ENCODE measurements around the gene RNF40. TPM values are rescaled to one million over a fixed set of nuclear protein-coding genes. Genes with fewer than 3 reads are reported as not detected.

The RNF40 gene
- polyA plus RNA-seq, 1 donor: 121 TPM

DNA sequence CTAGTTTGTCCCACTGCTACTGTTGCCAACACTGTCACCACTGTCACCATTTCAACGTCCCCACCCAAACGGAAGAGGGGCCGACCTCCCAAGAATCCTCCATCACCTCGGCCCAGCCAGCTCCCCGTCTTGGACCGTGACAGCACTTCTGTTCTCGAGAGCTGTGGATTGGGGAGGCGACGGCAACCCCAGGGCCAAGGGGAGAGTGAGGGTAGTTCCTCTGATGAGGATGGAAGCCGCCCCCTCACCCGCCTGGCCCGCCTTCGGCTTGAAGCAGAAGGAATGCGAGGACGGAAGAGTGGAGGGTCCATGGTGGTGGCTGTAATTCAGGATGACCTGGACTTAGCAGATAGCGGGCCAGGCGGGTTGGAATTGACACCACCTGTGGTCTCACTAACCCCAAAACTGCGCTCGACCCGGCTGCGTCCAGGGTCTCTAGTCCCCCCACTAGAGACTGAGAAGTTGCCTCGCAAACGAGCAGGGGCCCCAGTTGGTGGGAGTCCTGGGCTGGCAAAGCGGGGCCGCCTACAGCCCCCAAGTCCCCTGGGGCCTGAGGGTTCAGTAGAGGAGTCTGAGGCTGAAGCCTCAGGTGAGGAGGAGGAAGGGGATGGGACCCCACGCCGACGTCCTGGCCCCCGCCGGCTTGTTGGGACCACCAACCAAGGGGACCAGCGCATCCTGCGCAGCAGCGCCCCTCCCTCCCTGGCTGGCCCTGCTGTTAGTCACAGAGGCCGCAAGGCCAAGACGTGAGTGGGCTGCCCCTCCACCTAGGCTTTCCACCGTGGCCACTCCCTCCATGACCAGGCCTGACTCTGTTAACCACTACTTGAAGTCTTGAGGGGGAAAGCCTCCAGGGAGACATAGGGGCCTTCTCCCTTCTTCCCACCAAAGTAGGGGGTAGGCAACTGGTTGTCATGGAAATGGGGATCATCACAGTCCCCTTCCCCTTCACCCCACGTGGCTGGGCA lies 22.9 kb upstream of the RNF40 start:
- no peak for DNase-seq

DNA sequence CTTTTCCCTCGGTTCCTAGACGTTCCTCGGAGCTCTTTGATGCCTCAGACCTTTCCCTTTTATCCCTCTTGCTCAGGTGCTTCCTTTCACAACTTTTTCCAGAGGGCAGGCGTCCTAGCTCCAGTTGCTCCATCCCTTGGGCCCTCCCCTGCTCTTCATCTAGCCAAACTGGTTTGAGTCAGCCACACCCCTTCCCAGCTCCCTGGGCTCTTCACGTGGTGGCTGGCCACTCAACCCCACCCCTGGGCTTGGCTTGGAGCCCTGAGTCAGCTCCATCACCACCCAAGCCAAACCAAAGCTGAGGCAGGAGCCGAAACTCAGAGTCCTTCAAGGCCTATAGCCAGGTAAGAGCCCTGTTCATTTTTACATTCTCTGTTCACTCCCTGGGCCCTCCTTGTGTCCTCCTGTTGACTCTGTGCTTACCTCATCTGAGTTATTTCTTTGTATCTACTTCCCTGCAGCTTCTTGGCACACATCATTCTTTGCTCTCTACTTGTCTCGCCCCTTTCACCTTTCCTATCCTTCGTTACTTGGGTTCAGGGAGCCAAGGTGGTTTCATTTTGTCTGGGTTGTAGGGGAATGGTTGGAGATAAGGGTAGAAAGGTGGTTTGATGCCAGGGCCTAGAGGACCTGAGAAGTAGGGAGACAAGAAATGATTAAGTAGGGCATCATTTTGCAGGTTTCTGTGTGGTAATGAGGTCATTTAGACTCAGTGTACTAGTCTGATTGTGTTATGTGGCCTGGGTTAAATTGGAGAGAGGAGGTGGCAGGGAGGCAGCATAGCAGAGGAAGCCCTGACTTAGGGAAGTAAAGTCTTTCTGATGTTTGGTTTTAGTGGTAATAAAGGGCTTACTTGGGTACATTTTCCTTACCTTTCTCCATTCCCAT lies 21.5 kb upstream of the RNF40 start:
- peak; percentile 42 for DNase-seq

DNA sequence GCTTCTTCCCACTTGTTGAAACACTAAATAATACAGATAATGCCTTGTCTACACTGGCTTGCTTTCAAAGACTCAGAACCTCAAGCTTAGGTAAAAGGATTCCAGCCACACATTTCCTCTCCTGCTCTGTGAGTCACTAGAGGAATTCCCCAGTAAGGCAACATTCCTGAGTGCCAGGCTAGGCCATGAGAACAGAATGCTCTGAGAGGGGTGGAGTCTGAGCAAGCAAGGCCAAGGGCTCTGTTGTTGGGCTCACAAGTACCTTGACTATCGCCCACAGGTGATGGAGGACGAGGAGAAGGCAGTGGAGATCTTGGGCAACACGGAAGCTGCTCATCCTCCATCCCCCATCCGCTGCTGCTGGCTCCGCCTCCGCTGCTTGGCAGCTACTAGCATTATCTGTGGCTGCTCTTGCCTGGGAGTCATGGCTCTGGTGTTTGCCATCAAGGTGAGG lies 20.6 kb upstream of the RNF40 start:
- DNase-seq: no peak

DNA sequence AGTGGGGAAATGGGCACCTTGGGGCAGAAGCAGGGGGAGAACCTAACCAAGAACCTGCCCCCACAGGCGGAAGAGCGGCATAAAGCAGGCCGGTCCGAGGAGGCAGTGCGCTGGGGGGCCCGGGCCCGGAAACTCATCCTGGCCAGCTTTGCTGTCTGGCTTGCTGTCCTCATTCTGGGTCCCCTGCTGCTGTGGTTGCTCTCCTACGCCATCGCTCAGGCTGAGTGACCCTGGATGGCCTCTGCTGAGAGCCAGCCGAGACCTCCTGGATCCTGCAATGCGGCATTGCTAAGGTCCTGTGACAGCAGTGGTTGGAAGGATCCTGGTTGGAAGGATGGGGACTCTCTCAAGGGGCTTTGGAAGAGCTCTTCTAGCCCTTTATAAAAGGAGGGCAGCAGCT lies 18.4 kb upstream of the RNF40 start:
- no peak for DNase-seq

DNA sequence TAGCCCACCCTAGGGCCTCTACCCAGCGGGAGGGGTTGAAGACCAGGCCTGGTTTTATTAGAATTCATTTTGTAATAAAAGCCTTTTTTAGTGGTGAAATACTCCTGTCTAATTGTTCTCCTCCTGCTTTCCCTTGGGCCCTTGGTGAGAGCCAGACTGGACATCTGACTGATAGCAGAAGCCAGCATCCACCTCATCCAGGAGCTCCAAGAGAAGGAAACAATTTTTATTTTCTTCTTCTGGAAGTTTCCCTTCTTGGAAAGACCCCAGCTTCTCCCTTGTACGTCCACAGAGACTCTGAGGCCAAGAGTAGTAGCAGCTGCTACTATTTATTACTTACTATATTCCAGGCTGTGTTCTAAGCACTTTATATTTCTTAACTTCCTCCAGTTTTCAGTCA lies 17.9 kb upstream of the RNF40 start:
- no peak for DNase-seq

DNA sequence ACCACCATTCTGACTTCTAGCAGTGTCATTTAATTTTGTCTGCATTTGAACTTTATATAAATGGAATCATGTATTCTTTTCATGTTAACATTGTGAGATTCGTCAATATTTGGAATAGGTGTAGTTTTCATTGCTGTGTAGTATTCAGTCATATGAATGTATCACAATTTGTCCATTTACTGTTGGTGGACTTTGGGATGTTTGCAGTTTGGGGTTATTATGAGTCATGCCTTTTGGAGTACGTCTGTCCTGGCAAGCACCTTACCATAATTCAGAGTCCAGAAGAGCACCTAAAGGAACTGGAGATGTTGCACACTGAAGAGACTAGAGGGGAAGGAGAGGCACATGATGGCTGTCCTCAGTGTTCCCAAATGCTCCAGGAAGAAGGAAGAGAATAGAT lies 17.0 kb upstream of the RNF40 start:
- no peak for DNase-seq

DNA sequence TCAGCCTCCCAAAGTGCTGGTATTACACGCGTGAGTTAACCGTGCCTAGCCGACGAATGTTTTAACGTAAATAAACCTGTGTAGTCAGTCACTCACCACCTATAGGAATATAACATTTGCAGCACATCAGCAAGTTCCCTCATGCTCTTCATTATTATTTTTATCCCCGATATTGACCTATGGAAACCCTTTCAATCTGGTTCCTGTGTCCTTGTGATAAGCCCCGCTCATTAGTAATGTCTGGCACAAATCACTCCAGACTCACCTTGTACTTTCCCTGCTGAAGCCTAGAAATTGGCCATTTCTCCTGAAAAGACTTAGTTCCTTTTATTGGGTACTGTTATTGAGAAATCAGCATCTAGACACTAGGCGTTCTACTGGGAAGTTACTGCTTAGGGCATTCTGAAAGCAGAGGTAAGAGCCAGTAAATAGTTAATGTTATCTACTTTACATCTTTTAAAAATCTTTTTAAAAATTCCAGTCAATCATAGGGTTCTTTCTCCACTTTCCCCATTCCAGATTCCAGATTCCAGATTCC lies 15.4 kb upstream of the RNF40 start:
- no peak for DNase-seq

DNA sequence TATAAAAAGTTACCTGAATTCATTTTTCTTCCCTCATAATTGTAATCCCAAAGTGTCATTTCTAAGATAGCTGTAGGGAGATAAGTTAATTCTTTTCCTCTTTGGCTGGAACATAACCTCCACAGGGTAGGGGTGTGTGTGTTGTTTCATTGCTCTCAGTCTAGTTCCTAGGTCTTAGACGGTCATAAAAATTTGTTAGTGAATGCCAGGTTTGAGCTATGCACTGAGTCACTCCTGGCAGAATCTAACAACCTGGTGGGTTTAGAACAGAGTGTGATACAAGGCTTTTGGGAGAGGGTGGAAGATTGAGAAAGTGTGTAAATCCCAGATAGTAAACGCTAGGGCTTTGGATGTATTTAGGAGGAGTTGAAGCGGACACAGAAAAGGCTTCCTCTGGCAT lies 14.8 kb upstream of the RNF40 start:
- no peak for DNase-seq

DNA sequence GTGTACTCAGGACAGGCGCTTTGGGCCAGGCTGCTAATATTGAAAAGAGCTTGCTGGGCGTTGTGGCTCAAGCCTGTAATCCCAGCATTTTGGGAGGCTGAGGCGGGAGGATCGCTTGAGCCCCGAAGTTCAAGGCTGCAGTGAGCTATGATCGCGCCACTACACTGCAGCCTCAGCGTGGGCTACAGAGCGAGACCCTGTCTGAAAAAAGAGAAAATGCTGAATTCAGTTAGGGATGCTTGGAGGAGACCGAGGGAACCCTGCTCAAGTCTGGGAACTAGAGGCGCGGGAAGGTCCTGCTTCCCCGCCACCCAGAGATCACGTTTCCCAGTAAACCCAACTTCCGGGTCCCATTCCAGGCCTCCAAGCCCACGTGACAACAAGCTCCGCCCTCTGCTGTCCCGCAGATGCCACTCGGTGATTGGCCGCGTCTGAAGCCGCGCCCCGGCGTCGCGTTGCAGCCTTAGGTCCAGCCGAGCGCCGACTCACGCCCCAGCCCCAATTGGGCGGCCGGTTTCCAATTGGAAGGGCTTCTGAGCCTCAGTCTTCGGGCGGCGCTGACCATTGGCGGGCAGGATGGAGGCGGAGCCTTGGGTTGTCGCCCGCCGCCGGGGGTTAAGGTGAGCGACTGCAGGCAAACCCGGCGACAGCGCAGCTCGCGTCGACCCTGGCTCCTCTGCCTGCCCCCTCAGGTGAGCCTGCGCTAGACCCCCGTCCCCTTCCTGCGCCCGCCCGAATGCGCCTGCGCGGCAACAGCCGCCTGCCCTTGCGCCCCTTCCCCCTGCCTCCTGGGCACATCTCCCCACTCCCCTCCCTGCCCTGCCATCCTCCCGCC lies 14.1 kb upstream of the RNF40 start, which contains the start of gene PHKG2:
Gene PHKG2 (plus strand): TSS at position 627 of the 835 bp plus-strand sequence. CDS start 396 bp downstream, outside the sequence.
- peak; percentile 98 for DNase-seq

DNA sequence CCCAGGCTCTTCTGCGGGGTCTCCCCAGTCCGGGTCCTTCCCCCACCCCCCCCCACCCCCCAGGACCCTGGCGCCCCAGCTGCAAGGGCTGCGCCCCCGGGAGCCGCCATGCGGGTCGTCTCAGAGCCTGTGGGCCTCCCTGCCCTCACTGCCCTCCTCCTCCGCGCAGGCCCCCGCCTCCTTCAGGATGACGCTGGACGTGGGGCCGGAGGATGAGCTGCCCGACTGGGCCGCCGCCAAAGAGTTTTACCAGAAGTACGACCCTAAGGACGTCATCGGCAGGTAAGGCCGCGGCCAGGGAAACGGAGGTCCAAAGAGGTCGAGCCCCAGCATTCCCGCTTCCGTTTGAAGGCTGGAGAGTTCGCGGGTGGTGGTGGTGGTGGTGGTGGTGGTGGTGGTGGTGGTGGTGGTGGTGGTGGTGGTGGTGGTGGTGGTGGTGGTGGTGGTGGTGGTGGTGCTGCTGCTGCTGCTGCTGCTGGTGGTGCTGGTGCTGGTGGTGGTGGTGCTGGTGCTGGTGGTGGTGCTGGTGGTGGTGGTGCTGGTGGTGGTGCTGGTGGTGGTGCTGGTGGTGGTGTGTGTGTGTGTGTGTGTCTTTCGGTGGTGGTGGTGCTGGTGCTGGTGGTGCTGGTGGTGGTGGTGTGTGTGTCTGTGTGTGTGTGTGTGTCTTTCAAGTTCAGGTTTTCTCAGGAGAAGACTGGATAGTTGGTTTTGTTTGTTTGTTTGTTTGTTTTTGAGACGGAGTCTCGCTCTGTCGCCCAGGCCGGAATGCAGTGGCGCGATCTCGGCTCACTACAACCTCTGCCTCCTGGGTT lies 13.3 kb upstream of the RNF40 start:
- DNase-seq: no peak

DNA sequence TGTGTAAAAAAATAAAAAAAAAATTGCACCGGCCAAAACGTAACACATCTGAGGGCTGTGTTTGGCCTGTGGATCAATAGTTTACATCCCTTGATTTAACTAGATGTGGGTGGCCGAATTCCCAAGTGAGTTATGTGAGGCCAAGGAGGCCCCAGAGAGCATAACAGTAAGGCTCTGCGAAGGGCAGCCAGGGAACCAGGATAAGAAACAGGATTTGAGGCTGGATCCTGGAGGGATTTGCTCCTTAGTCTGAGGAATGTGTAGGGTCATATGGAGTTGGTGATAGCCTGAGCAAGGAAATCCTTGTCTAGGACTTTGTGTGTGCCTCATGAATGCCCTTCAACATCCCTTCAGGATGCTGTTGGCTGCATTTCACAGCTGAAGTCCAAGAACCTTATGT lies 11.9 kb upstream of the RNF40 start:
- DNase-seq: no peak

DNA sequence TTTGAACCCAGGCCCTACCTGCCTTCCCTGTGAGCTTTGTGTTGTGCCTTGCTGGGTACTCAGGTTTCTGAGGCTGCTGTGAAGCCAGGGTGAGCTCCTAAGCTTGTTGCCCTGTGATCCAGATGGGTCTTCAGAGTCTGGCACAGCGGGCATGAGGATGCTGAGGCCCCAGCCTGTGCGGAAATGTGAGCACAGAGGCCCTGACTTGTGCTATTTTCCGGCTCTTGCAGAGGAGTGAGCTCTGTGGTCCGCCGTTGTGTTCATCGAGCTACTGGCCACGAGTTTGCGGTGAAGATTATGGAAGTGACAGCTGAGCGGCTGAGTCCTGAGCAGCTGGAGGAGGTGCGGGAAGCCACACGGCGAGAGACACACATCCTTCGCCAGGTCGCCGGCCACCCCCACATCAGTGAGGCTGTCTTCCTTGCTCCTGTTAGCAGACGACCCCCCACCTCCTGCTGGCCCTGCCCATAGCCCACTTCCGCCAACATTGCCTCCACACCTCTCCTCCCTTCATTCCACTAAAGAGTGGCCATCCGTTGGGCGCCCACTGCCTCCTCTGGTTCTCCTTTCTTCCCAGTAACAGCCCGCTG lies 11.2 kb upstream of the RNF40 start:
- DNase-seq: no peak

DNA sequence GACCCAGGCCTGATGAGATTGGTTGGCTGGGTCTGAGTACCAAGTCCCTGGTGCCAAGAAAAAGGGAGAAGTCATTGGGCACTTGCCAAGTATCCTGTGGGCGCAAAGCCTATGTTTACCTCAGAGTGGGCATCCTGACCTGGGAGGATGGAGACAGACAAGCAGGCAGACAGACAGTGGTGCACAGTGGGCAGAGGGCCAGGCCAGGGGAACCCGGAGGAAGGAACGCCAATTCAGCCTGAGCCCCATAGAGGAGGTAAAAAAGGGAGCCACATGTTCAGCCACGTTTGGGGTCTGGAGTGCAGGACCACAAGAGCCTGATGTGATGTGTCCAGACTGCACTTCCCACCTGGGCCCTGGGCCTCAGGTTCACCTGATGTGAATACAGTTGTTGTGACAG lies 8.5 kb upstream of the RNF40 start:
- no peak for DNase-seq

DNA sequence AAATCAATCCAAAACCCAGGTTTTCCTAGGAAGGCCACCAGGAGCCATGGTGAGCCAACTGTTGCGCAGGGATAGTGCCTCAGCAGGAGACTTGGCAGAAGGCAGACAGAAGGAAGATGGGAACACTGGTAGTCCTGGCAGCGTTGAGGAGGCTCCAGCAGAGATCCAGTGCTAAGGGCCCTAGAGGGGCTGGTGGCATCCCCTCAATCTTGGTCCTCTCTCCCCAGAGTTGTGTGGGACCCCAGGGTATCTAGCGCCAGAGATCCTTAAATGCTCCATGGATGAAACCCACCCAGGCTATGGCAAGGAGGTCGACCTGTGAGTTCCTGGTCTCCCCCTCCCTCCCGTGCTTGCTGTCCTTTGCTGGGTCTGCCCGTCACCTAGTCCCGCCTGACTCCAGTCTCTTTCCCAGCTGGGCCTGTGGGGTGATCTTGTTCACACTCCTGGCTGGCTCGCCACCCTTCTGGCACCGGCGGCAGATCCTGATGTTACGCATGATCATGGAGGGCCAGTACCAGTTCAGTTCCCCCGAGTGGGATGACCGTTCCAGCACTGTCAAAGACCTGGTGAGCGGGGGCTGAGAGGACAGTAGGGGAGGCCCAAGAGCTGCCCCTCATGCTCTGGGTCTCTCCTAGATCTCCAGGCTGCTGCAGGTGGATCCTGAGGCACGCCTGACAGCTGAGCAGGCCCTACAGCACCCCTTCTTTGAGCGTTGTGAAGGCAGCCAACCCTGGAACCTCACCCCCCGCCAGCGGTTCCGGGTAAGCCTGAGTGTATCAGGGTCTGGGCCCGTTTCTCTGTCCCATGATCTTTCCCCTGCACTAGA lies 6.0 kb upstream of the RNF40 start:
- no peak for DNase-seq

DNA sequence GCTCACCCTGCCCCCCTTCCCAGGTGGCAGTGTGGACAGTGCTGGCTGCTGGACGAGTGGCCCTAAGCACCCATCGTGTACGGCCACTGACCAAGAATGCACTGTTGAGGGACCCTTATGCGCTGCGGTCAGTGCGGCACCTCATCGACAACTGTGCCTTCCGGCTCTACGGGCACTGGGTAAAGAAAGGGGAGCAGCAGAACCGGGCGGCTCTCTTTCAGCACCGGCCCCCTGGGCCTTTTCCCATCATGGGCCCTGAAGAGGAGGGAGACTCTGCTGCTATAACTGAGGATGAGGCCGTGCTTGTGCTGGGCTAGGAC lies 5.4 kb upstream of the RNF40 start:
- DNase-seq: no peak

DNA sequence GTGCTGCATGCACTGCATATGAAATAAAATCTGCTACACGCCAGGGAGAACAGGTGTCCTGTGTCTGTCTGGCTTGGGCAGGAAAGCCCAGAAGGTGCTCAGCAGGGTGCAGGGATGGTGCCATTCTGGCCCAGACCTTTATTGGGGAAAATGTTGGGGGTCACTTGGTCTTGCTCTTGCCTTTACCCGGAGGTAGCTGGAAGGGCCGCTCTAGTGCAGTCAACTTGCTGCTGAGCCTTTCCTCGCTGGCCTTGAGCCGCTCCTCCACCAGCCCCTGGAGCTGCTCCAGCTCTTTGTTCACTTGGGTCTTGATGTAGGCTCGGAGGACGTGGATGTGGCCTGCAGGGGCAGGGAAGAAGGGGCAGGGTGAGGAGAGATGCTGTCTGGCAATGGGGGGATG lies 4.8 kb upstream of the RNF40 start:
- DNase-seq: no peak

DNA sequence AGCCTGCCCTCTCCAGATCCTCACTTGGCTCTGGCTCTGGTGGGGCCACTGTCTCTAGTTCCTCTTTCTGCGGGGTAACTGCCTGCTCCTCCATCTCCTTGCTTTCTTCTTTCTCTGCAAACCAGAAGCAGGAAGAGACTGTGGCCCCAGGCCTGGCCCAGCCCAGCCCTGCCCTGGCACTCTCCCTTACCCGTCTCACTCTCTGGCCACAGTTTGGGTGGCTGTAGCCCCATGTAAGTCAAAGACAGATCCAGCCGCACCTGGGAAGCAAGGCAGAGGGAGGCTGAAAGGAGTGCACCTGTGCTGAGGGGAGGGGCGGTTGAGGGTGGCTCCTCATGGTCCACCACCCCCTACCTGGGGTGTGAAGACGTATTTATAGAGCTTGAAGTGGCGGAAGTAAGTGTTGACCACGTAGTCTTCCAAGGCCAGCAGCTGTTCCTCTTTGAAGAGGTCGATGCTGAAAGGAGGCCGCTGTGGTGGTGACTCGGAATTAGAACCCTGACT lies 3.1 kb upstream of the RNF40 start:
- DNase-seq: no peak

DNA sequence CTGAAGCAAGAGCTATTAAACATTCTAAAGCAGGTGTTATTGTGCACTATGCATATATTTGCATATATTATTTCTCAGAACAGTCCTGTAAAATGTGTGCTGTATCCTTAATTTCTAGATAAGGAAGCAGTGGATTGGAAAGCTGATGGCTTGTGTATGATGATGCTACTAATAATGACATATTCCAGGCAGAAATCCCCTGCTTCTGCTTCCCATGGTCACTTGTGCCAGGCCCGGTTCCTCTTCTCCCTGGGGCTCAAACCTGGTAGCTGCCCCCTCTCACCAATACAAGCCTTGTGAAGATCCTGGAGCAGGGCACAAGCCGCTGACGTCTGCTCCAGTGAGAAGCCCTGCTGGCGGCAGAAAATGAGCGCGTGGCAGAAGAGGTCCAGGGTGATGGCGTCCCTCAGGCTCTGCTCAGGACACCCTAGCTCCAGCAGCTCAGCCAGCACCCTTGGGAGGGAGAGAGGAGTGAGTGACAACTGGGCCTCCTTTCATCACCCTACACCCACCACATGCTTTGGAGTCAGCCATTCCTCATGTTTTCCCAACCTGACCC lies 2.0 kb upstream of the RNF40 start:
- DNase-seq: no peak

All from left kidney (tissue), 2 donors.